HepG2 (cell line): ENCODE results near the gene PHYHIPL. TPM values are rescaled to one million over a fixed set of nuclear protein-coding genes. Genes with fewer than 3 reads are reported as not detected.

Source experiments
- ATAC-seq: fragments of 200-7000 bp; cut with Tn5 transposase; 3 replicates; pipeline ENCODE4 v1.9.1; 2020; ENCODE audit warnings: mild to moderate bottlenecking, moderate library complexity
- BruUV-seq: library from RNA; stranded (reverse); fragments of 400-500 nt; replicated peaks from 2 replicates; lab custom pipeline; 2021; lab: Mats Ljungman, UMichigan
- CTCF ChIA-PET: fragments of 300-600 bp; formaldehyde crosslinking; extraction: SDS; loops from one replicate; lab custom pipeline; 2021; ENCODE audit warnings: low total read pairs, inconsistent platforms, low intra/inter-chr PET ratio; lab: Yijun Ruan, JAX
- POLR2A ChIA-PET: fragments of 350-600 bp; sonication (Branson Sonifier 250); formaldehyde crosslinking; loops from one replicate; lab custom pipeline; 2020; ENCODE audit warnings: antibody characterized with exemption, inconsistent platforms; lab: Yijun Ruan, JAX
- DNase-seq: peaks from one replicate; pipeline ENCODE4 v3.0.0-alpha.2; 2015; ENCODE audit warnings: low spot score
- FAIRE-seq: peaks from 3 replicates; lab custom pipeline; 2011; peaks lifted over from hg19 to GRCh38; lab: Jason Lieb, UNC
- H2AFZ ChIP-seq: one replicate; pipeline ENCODE4 v1.6.1; 2011; ENCODE audit warnings: low read length, inconsistent platforms
- H3K27ac ChIP-seq: fragments of 300-600 bp; 3 replicates; pipeline ENCODE4 v1.8.0; 2011; ENCODE audit warnings: mixed run types, mild to moderate bottlenecking, mixed read lengths, low read length, inconsistent platforms; ENCODE audit not compliant: insufficient read depth; ENCODE audit errors: extremely low read length
- H3K27me3 ChIP-seq, 2 experiments: fragments of 200-600 bp in 1 of 2; 2 replicates in 1 of 2; 3 replicates in 1 of 2; pipeline versions ENCODE4 v1.6.0 to v1.8.0; 2011; ENCODE audit warnings: low read length in 2 of 2, mild to moderate bottlenecking in 2 of 2, moderate library complexity in 2 of 2, inconsistent platforms in 1 of 2; ENCODE audit not compliant: insufficient read depth in 2 of 2, control insufficient read depth in 1 of 2
- H3K36me3 ChIP-seq, 2 experiments: fragments of 200-600 bp in 1 of 2; replicated peaks in 1 of 2; 2 replicates in 1 of 2; 3 replicates in 1 of 2; pipeline versions ENCODE4 v1.5.1 to v1.8.0; 2011; ENCODE audit warnings: low read length in 2 of 2, inconsistent platforms in 1 of 2; ENCODE audit not compliant: insufficient read depth in 2 of 2, control insufficient read depth in 1 of 2
- H3K4me1 ChIP-seq: 2 replicates; pipeline ENCODE4 v1.5.1; 2012; ENCODE audit warnings: low read length, inconsistent platforms; ENCODE audit not compliant: insufficient read depth
- H3K4me2 ChIP-seq: 2 replicates; pipeline ENCODE4 v1.6.0; 2011; ENCODE audit warnings: low read depth, low read length, inconsistent platforms
- H3K4me3 ChIP-seq, 3 experiments: fragments of 200-600 bp in 1 of 3; sonication (generic), shearing (Covaris generic) in 1 of 3; replicated peaks in 1 of 3; 2 replicates each; pipeline ENCODE4 v1.5.1; 2011 to 2016; ENCODE audit warnings: low read length in 3 of 3, inconsistent platforms in 2 of 3, low read depth in 2 of 3, mild to moderate bottlenecking in 2 of 3, control low read depth in 1 of 3, mixed read lengths in 1 of 3; ENCODE audit not compliant: insufficient read depth in 1 of 3
- H3K79me2 ChIP-seq: one replicate; pipeline ENCODE4 v1.6.1; 2011; ENCODE audit warnings: low read length, inconsistent platforms; ENCODE audit not compliant: insufficient read depth
- H3K9ac ChIP-seq: 2 replicates; pipeline ENCODE4 v1.6.0; 2011; ENCODE audit warnings: mild to moderate bottlenecking, low read depth, low read length, inconsistent platforms; ENCODE audit not compliant: insufficient read depth
- H3K9me3 ChIP-seq: 2 replicates; pipeline ENCODE4 v1.5.1; 2012; ENCODE audit warnings: mild to moderate bottlenecking, low read length
- H4K20me1 ChIP-seq: 2 replicates; pipeline ENCODE4 v1.6.0; 2011; ENCODE audit warnings: inconsistent platforms, mild to moderate bottlenecking, low read length, moderate library complexity; ENCODE audit not compliant: insufficient read depth
- CREB1 ChIP-seq, 2 experiments: fragments of 450-650 bp in 1 of 2; IDR thresholded peaks; 2 replicates each; pipeline ENCODE4 v1.6.1; 2016 to 2017; ENCODE audit warnings: control low read depth in 1 of 2, mild to moderate bottlenecking in 1 of 2, missing compliant biosample characterization in 1 of 2, missing genetic modification characterization in 1 of 2
- DNMT3B ChIP-seq: conservative IDR thresholded peaks from 2 replicates; pipeline ENCODE4 v1.6.1; 2016; ENCODE audit warnings: missing biosample characterization, control low read depth
- DRAP1 ChIP-seq: IDR thresholded peaks from 2 replicates; pipeline ENCODE4 v1.6.1; 2016; ENCODE audit warnings: missing genetic modification reagents, missing compliant biosample characterization
- GLI4 ChIP-seq: sonication (generic); formaldehyde crosslinking; IDR thresholded peaks from 2 replicates; pipeline ENCODE4 v1.5.1; 2020; ENCODE audit warnings: missing genetic modification reagents, mild to moderate bottlenecking, moderate library complexity, borderline replicate concordance
- GTF2F1 ChIP-seq: fragments of 150-350 bp; IDR thresholded peaks from 2 replicates; pipeline ENCODE4 v1.6.1; 2014; ENCODE audit warnings: low read length
- HMG20A ChIP-seq: IDR thresholded peaks from 2 replicates; pipeline ENCODE4 v1.6.1; 2016; ENCODE audit warnings: borderline replicate concordance
- HNRNPK ChIP-seq: fragments of 200-400 bp; formaldehyde crosslinking; IDR thresholded peaks from 2 replicates; pipeline ENCODE4 v1.6.1; 2018; ENCODE audit warnings: low read length, low read depth, moderate library complexity, mild to moderate bottlenecking; ENCODE audit not compliant: poor library complexity, severe bottlenecking
- KAT7 ChIP-seq: IDR thresholded peaks from 2 replicates; pipeline ENCODE4 v1.6.1; 2018; ENCODE audit warnings: borderline replicate concordance, missing compliant biosample characterization
- NAIF1 ChIP-seq: sonication (generic); formaldehyde crosslinking; IDR thresholded peaks from 2 replicates; pipeline ENCODE4 v1.5.0; 2020; ENCODE audit warnings: mild to moderate bottlenecking, missing genetic modification reagents, borderline replicate concordance
- NCOA5 ChIP-seq: sonication (generic); formaldehyde crosslinking; IDR thresholded peaks from 2 replicates; pipeline ENCODE4 v1.4.0; 2020; ENCODE audit warnings: missing genetic modification reagents
- NFKB2 ChIP-seq: sonication (generic); formaldehyde crosslinking; IDR thresholded peaks from 2 replicates; pipeline ENCODE4 v1.4.0; 2020; ENCODE audit warnings: missing genetic modification reagents, borderline replicate concordance
- NFKBIZ ChIP-seq: IDR thresholded peaks from 2 replicates; pipeline ENCODE4 v1.6.1; 2018; ENCODE audit warnings: missing genetic modification reagents, missing compliant biosample characterization
- PAXIP1 ChIP-seq: sonication (generic); formaldehyde crosslinking; conservative IDR thresholded peaks from 2 replicates; pipeline ENCODE4 v1.4.0; 2020; ENCODE audit warnings: mild to moderate bottlenecking, missing genetic modification reagents, moderate library complexity
- SMAD9 ChIP-seq: sonication (generic); formaldehyde crosslinking; IDR thresholded peaks from 2 replicates; pipeline ENCODE4 v1.5.1; 2020; ENCODE audit warnings: mild to moderate bottlenecking, missing genetic modification reagents
- TMF1 ChIP-seq: sonication (generic); formaldehyde crosslinking; IDR thresholded peaks from 2 replicates; pipeline ENCODE4 v1.8.1; 2022; ENCODE audit warnings: low read depth, missing genetic modification reagents
- ZNF30 ChIP-seq: sonication (generic); formaldehyde crosslinking; IDR thresholded peaks from 2 replicates; pipeline ENCODE4 v1.5.0; 2020; ENCODE audit warnings: mild to moderate bottlenecking, missing genetic modification reagents
- ZNF503 ChIP-seq: sonication (generic); formaldehyde crosslinking; IDR thresholded peaks from 2 replicates; pipeline ENCODE4 v1.4.0; 2020; ENCODE audit warnings: missing genetic modification reagents
- ZNF782 ChIP-seq: sonication (generic); formaldehyde crosslinking; IDR thresholded peaks from 2 replicates; pipeline ENCODE4 v1.4.0; 2020; ENCODE audit warnings: missing genetic modification reagents, mild to moderate bottlenecking, borderline replicate concordance
- WGBS: methylation state at CpG from one replicate; pipeline ENCODE4 v1.1.6; 2017; ENCODE audit warnings: low lambda C conversion rate; 5-methylcytosine and 5-hydroxymethylcytosine counted together
- in situ Hi-C: cut with HindIII; loops from 2 replicates; pipeline ENCODE4 v1.10.0; 2017; ENCODE audit warnings: low pct_unique_long_range_greater_than_20kb; ENCODE audit not compliant: extremely low pct_ligation_motif_present
- intact Hi-C: fragments of 100-400 bp; cut with micrococcal nuclease; formaldehyde crosslinking; loops from one replicate; pipeline ENCODE4 v1.10.0; 2022; ENCODE audit not compliant: unreplicated experiment
- polyA plus RNA-seq, 8 experiments: library from polyadenylated mRNA; depleted of rRNA in 3 of 8; stranded (reverse) in 7 of 8; unstranded in 1 of 8; fragments of >200 nt; fragmentation: Illumina TruSeq in 4 of 8; extraction: Trizol in 4 of 8; gene quantifications; 2 replicates each; pipeline versions ENCODE4 v1.2.1 to v1.2.3, GENCODE V29; 2011 to 2016; ENCODE audit warnings: low read depth in 4 of 8, missing spikeins in 1 of 8, mixed read lengths in 1 of 8; ENCODE audit not compliant: insufficient read depth in 1 of 8
- total RNA-seq, 5 experiments: library from RNA; depleted of rRNA; stranded (reverse); fragments of >200 nt; fragmentation: Illumina TruSeq; extraction: Trizol; gene quantifications; 2 replicates each; pipeline ENCODE4 v1.2.3, GENCODE V29; 2016; ENCODE audit warnings: low read depth in 1 of 5

PHYHIPL gene
- total and polyA plus RNA-seq, 2 of the 13 experiments (the other 11 are each of a cell fraction or from before 2014, with no cell fraction given), result 40.6 to 78.5 TPM

GRCh38 chr10:59271160-59271559 lies 94.7 kb downstream of the PHYHIPL start:
- BruUV-seq, result no TSS peak
- Histone ChIP-seq H3K36me3 (no peaks in the 10 kb centered on the region), H3K27ac (no peak overlapping the region)
- POLR2A ChIA-PET, result no interaction called here
- no peak for TF ChIP-seq TMF1 (CRISPR knock-in tag)
- no peak for TF ChIP-seq NCOA5 (CRISPR knock-in tag)
- TF ChIP-seq NFKBIZ, result no peak
- TF ChIP-seq CREB1 (IDR thresholded peaks at IDR 0.05), result no peak
- TF ChIP-seq CREB1 (CRISPR knock-in tag; IDR thresholded peaks at IDR 0.05), result no peak
- no peak for TF ChIP-seq NAIF1 (CRISPR knock-in tag)
- TF ChIP-seq DRAP1 (CRISPR knock-in tag), result no peak
- TF ChIP-seq HNRNPK, result no peak
- no peak for TF ChIP-seq KAT7 (CRISPR knock-in tag)
- TF ChIP-seq HMG20A, result no peak
- no peak for TF ChIP-seq SMAD9 (CRISPR knock-in tag)
- TF ChIP-seq GLI4, result no peak
- TF ChIP-seq NFKB2 (CRISPR knock-in tag), result no peak
- no peak for TF ChIP-seq PAXIP1
- TF ChIP-seq ZNF782 (CRISPR knock-in tag), result no peak
- TF ChIP-seq ZNF30 (CRISPR knock-in tag), result no peak
- no peak for TF ChIP-seq DNMT3B
- no peak for TF ChIP-seq GTF2F1
- no peak for TF ChIP-seq ZNF503 (CRISPR knock-in tag)
- TF ChIP-seq, all 625 proteins: peak for 0
- in situ Hi-C loops (no loop called here), intact Hi-C loops (no loop called here)
- H3K9me3 ChIP-seq, result no peaks in the 10 kb centered on the region
- no peak overlapping the region for H3K4me2 ChIP-seq
- no peak overlapping the region for H2AFZ ChIP-seq
- no peak overlapping the region for H3K4me3 ChIP-seq
- no peaks in the 10 kb centered on the region for H3K4me1 ChIP-seq
- no peaks in the 10 kb centered on the region for H4K20me1 ChIP-seq
- DNase-seq, result no peak
- H3K79me2 ChIP-seq, result no peaks in the 10 kb centered on the region
- CTCF ChIA-PET, result no interaction called here
- ATAC-seq, result no peak
- WGBS, result 82% methylated on average over 4 of the region's 4 CpGs
- no peaks in the 10 kb centered on the region for H3K27me3 ChIP-seq
- no peak for FAIRE-seq
- no peak overlapping the region for H3K9ac ChIP-seq
